Astrocyte of the cerebellum (primary cell): ENCODE measurements around the gene GANC.

Experiments
- DNase-seq: peaks from one replicate; pipeline ENCODE4 v3.0.0-alpha.2; 2011; ENCODE audit warnings: low read depth
- H3K4me3 ChIP-seq: 2 replicates; pipeline ENCODE4 v1.5.1; 2011; ENCODE audit warnings: mild to moderate bottlenecking, low read depth, low read length, moderate library complexity
- in situ Hi-C: cut with HindIII; loops from 2 replicates; pipeline ENCODE4 v1.10.0; 2017; ENCODE audit warnings: low sequenced_read_pairs
- TF ChIP-seq, protein P1 (sequence below): IDR thresholded peaks from 2 replicates; pipeline ENCODE4 v1.5.1; 2012; ENCODE audit warnings: low read length, low read depth, moderate library complexity, mild to moderate bottlenecking; ENCODE audit errors: missing control alignments

The GANC gene

DNA sequence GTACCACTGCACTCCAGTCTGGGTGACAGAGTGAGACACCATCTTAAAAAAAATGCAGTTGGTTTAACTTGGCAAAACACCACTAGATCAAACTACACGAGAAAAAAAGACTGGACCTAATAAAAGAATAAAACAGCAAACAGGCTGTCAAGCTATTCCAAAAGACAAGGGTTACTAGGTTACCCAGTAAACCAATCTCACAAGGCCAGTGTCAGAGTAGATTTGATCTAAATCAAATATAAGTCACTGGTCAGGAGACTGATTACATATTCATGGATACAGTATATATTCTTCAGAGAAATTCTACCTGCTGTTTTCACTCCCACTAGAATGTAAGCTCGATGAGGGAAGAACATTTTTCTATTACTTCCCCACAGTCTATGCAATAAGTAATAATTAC lies 2.5 kb upstream of the GANC start:
- H3K4me3 ChIP-seq = no peak overlapping the region

DNA sequence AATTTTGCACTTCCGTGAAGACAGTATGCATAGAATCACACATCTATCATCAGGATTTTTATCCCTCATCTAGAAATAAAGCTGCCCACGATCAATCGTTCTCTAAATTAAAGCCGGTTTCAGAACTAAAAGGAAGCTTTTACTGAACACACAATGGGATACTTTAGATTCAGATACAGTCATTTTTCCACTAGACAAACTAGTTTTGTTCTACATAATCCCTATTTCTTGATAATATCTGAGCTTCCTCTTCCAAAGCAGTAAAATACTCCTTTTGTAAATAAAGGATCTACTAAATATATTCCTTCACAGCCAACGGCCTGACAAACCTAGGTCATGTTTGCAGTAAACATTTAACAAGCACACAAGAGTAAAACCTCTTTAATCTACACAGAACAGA lies 2.0 kb upstream of the GANC start:
- no peak overlapping the region for H3K4me3 ChIP-seq
- no peak for DNase-seq
- TF ChIP-seq, protein P1, sequence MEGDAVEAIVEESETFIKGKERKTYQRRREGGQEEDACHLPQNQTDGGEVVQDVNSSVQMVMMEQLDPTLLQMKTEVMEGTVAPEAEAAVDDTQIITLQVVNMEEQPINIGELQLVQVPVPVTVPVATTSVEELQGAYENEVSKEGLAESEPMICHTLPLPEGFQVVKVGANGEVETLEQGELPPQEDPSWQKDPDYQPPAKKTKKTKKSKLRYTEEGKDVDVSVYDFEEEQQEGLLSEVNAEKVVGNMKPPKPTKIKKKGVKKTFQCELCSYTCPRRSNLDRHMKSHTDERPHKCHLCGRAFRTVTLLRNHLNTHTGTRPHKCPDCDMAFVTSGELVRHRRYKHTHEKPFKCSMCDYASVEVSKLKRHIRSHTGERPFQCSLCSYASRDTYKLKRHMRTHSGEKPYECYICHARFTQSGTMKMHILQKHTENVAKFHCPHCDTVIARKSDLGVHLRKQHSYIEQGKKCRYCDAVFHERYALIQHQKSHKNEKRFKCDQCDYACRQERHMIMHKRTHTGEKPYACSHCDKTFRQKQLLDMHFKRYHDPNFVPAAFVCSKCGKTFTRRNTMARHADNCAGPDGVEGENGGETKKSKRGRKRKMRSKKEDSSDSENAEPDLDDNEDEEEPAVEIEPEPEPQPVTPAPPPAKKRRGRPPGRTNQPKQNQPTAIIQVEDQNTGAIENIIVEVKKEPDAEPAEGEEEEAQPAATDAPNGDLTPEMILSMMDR = no peak
- in situ Hi-C loops = loop anchor here (25.0 kb wide), 1 partner anchor 166 kb away; no protein-coding TSS in a partner anchor

More for the DNA sequence above, 2.5 kb upstream of the GANC start:
- TF ChIP-seq, protein P1 = no peak
- no peak for DNase-seq
- in situ Hi-C loops = loop anchor here (25.0 kb wide), 1 partner anchor 167 kb away; no protein-coding TSS in a partner anchor

DNA sequence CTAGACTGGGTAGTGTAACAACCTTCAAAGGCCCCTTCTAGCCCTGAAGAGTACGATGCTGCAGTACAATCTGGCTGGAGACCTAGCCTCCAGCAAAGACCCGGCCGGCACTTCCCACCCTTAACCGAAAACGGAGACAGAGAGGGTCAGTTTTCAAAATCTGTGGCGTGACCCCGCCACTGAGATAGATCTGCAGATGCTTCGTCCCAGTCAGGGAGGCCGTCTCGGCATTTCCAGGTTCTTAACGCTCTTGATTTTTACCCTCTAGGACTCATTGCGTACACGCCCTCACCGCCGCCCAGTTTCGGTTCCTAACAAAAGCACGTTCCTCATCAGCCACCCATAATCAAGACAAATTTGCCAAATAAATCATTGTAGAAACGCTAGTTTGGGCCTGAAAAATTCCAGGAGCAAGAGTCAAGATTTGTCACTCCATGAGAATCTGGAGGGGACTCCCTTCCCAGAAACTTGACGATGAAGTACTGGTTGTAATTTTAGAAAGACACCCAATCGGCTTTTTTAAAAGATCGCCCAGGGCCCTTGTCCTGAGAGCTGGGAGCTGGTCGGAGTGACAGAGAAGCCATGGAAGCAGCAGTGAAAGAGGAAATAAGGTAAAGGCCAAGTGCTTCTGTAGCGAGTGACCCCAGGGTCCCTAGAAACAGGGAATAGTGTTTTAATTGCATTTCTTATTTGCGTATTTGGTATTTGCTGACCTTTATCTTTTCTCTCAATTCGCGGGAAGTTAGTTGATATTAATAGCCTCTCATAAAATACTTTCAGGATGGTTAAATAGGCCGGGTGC lies 1.1 kb downstream of the GANC start:
- TF ChIP-seq, protein P1 = no peak
- DNase-seq = no peak
- in situ Hi-C loops = loop anchor here (25.0 kb wide), 1 partner anchor 163 kb away; no protein-coding TSS in a partner anchor

DNA sequence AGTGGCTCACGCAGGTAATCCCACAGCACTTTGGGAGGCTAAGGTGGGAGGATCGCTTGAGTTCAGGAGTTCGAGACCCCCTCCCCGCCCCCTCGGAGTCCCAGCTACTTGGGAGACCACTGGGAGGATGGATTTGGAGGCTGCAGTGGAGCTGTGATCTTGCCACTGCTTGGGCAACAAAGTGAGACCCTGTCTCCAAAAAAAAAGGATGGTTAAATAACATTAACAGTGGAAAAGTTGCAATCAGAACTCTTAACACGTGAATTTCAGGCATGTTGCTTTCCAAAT lies 1.6 kb downstream of the GANC start:
- in situ Hi-C loops = loop anchor here (25.0 kb wide), 1 partner anchor 163 kb away; no protein-coding TSS in a partner anchor
- peak overlapping the region; percentile 71 for H3K4me3 ChIP-seq
- no peak for DNase-seq
- TF ChIP-seq, protein P1 = no peak

More for the DNA sequence above, 1.1 kb downstream of the GANC start:
- peak overlapping the region; percentile 71 for H3K4me3 ChIP-seq

DNA sequence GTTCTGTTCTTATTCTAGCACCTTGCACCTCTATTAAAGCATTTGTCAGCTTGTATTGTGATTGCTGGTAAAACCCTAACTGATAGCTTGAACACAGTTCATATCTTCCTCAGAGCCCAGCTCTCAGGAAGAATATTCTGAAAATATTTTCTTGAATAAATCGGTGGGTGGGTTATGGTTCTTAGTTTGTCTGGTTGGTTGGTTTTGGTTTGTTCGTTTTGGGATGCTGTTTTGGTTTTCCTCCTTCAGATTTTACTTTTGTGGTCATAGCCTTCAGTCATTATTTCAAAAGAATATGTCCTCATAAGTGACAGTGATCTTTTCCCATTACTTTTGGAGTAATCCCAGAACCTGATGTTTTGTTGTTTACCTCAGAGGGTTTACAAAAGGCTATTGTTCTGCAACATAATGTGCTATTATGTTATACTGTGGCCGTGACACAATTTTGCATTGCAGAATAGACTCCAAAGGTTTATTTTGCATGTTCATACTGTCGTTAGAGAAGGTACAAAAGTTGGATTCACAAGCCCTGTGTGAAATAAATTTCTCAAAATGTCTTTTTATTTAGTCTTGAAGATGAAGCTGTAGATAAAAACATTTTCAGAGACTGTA lies 2.9 kb downstream of the GANC start:
- H3K4me3 ChIP-seq = no peak overlapping the region
- DNase-seq = no peak
- in situ Hi-C loops = no loop called here
- TF ChIP-seq, protein P1 = no peak

DNA sequence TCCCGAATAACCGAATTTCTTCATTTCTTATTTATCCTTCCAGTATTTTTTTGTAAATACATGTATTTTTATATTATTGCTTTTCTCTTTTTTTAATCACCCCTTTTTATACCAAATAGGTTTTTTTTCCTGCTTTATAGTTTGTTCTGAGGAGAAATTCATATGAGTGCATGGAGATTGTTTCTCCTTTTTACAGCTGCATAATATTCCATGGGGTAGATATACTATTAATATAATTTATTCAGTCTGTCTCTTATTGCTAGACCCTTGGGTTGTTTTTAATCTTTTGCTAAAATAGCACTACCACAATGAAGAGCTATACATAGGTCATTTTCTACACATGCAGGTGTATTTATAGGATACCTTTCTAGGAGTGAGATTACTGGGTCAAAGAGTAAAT lies 3.8 kb downstream of the GANC start:
- no peak for DNase-seq
- in situ Hi-C loops = no loop called here
- TF ChIP-seq, protein P1 = no peak

More for the DNA sequence above, 3.8 kb downstream of the GANC start:
- no peak overlapping the region for H3K4me3 ChIP-seq
